ENCODE data around the gene IGSF3.
"Not testable (repeated sequence)": the region's sequence is repeated elsewhere in the genome, so short reads cannot be mapped to it uniquely, and the experiment has no call there.

The IGSF3 gene

GRCh38 chr1:116684575-116684974, 17.0 kb upstream of the IGSF3 start:
- DNase-seq, result no peak

DNA sequence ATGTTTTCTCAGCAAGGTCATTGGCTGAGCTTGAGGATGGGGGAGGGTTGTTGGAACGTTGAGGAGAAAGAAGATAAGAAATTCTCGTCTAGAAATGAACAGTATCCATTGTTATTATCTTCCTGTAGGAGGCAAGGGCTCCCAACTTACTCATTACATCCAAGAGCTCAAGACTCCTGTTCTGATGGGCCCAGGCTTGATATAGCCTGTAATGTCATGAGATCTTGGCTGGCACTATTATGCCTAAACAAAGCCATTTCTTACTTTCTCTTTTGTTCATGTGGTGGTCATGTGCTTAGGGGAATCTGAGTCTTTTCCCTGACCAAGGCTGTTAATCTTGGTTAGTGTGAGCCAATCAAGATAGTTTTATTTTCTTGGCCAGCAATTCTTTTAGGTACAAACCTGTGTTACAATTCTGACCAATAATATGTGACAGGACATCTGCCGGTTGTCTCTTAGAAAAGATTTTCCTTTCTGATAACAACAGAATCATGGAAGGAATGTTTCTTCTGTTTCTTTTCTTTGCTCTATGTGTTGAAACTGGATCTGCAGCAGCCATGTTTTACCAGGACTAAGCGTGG, 15.2 kb upstream of the IGSF3 start:
- no peak for DNase-seq

GRCh38 chr1:116681343-116681899, 13.9 kb upstream of the IGSF3 start:
- DNase-seq, result no peak

DNA sequence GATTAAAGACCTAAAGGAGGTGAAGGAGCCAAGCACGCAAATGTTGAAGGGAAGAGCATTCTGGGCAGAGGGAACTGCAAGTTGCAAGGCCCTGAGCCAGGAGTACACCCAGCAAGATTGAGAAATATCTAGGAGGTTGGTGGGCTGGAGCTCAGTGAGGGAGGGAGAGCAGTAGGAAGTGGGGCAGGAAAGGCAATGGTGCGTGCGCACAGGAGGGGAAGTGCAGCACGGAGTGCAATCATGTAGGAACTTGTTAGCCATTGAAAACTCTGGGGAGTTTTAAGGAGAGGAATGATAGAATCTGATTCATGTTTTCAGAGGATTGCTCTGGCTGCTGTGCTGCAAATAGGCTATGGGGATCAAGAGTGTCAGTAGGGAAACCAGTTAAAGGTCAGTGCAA, 13.2 kb upstream of the IGSF3 start:
- no peak for DNase-seq

GRCh38 chr1:116679828-116680628, 12.5 kb upstream of the IGSF3 start:
- DNase-seq, result no peak

DNA sequence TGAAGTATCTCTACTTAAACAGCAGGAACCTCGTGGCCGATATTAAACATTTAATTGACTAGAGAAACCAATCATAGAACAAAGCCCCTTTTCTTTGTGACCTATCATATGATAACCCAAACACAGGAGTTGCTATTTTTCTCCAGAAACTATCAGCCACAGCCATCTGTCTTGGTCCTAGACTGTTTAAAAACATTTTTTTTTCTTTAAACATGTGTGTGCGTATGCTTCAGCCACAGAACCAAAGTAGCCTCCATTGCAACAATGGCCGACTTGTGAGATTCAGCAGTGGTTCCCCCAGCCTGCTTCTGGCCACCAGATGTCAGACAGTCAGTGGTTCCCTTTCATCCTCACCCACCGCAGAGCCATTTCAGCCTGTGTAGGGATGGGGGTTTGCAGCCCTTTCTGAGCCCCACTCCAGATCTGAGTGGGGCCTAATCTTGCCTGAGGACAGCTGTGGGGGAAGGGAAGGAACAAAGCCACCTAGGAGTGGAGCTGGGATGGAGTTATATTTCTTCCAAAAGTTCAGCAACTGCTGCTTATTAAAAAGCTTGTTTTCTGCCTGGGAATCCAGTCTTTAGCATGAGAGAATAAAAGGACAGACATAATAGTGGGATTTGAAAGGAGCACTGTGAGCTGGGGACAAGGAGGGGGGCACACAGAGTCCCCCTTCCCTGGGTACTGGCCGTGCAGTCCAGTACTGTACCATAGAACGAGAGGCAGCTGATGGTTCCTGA, 11.7 kb upstream of the IGSF3 start:
- DNase-seq, result no peak

GRCh38 chr1:116678732-116679090, 11.2 kb upstream of the IGSF3 start:
- DNase-seq, result no peak

DNA sequence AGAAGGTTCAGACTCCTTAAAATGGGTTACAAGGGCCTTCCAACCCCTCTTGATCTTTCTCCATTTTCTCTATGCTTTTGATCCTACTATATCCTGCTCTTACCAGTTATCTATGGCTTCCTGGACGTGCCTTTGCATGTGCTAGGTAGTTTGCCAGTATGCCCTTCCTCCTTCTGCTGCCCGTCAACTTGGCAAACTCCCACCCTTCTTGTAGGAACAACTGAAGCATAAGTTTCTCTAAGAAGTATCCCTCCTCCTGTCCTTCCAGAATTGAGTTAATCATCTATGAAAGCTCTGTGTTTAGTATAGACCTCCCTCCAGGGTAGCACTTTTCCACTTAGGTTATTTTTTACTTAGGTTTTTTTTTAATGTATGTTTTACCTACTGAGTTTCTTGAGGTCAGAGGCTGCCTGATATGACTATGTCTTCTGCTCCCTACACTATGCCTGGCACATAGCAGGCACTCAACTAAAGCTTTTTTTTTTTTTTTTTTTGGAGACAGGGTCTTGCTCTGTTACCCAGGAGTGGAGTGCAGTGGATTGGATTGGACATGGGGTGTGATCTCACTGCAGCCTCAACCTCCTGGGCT, 10.0 kb upstream of the IGSF3 start:
- peak in 1 of 2 experiments; percentile 32 for DNase-seq

DNA sequence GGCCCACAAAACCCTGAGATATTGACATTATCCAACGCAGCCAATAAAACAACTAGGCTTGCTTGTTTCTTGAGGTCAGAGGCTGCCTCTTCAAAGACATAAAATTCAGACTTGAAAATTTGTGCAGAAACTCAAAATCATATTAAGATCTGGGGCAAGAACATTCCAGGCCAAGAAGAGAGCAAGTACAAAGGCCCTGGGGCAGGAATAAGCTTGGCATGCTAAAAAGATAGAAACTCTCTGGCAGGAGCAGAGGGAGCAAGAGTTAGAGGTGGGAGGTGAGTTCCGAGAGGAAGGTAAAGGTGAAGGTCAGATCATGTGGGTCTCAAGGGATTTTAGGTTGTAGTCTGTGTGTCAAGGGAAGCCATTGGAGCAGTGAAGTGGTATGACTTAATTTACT, 8.8 kb upstream of the IGSF3 start:
- DNase-seq, result no peak

- no peak for DNase-seq
These were observed 7.2 kb upstream of the IGSF3 start for GRCh38 chr1:116674751-116675150.

DNA sequence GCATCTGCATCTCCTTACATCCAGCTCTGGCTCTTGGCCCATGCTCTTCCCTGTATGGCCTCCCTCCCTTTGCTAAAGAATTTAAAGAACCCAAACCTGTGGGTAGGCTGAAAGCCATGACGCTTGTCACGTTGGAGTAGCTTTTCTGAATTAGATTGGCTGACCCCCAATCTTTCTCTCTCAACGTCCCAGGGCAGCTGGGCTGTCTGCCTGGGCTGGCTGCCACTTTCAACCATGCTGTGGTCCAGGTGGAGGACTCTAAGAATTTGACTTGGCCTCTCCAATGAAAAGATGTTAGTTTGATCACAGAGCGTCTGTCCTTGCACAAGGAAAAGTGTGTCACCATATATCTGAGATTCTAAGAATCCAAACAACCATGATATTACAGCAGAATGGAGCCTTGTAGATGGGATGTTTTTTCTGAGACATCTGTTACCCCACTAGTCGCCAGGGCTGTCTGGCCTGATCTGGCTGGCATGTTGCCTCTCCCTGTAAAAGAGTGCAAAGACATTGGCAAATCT, 6.5 kb upstream of the IGSF3 start:
- peak; percentile 98 to 99 for DNase-seq

GRCh38 chr1:116671912-116672311, 4.4 kb upstream of the IGSF3 start:
- DNase-seq, result peak; percentile 76 to 93

DNA sequence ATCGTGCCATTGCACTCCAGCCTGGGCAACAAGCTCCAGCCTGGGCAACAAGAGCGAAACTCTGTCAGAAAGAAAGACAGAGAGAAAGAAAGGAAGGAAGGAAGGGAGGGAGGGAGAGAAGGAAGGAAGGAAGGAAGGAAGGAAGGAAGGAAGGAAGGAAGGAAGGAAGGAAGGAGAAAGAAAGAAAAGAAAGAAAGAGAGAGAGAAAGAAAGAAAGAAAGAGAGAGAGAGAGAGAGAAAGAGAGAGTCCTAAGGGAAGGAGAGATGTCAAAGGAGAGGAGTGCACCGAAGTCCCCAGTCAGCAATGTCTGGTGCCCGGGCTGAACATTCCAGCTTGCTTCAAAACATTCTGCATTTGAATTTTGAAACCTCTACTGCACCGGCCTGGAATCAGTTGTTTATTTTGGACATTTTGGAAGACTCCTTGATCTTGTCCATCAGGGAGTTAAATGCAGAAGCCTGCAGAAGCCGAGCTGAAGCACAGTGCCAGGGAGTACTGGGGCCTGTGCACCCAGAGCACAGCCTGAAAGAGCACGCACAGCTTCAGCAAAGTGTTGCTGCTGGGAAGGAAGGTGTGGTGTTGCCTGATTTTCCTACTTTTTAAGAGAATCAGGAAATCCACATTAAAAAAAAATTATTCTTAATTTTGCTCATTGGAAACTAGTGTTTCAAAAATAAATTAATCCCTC, 3.7 kb upstream of the IGSF3 start:
- no peak for DNase-seq

- no peak for DNase-seq
These were observed 744 bp upstream of the IGSF3 start for GRCh38 chr1:116668277-116668676.

DNA sequence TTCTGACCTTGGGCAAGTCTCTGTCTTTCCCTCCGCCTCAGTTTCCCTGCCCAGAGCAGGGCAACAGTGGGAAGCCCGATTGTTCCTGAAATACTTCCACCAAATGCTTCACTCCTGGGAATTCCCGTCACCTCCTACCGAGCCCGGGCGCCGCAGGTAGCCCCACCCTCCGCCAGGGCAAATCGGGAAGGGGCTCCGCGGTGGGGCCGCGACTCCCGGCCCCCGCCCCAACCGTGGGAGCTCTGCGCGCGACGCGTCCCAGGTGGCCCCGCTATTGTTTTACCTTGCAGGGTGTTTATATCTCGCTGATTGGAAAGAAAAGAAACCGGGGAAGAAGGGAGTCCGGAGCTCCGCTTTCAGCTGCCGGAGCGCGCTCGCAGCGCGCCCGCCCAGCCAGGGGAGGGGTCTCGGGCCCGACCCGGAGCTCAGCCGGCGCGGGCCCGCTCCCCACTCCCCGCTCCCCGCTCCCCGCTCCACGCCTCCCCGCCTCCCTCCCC, 407 bp downstream of the IGSF3 start:
- DNase-seq, result no peak

GRCh38 chr1:116666187-116667077, 1.1 kb downstream of the IGSF3 start:
- DNase-seq, result no peak

DNA sequence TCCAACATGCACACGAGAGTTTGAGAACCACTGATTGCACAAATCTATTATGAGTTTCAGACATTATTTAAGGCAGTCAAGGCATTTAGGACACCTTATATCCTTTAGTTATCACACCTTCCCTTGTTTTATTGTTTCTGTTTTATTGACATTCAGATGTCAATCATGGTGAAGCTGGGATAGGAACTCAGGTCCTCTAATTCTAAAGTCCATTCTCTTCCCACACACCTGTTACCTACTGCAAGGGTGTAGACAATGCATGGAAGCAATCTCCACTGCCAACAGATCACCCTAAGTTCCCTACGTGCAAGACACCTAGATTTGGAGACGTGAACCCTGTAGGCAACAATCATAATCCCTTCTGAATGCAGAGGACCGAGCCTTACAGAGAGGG, 2.6 kb downstream of the IGSF3 start:
- no peak for DNase-seq

DNA sequence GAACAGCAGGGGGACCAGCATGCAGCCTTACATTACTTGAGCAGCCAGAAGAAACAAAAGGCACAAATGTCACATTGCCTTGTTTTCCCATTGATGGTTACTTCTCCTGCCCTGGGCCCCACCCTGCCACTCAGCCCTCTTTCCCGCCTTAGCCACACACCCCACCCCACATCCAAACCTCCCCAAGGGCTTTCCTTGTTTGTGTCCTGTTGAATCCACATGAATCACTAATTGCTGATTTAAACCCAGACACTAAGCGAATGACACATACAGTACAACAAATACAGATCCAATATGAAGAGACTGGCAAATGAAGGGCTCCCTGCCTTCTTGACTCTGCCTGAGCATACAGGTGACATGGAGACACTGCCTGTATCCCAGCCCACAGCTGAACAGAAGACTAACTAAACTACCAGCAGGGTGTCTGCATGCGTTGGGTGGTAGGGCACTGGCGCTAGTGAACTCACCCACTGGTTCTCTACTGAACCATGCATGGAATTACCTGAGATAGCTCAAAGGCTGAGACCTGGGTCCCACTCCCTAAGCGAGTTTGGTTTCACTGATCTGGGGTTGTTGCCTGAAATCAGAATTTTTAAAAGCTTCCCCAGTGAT, 3.1 kb downstream of the IGSF3 start:
- no peak for DNase-seq

- DNase-seq, result no peak
These were observed 3.7 kb downstream of the IGSF3 start for GRCh38 chr1:116663821-116664220.

DNA sequence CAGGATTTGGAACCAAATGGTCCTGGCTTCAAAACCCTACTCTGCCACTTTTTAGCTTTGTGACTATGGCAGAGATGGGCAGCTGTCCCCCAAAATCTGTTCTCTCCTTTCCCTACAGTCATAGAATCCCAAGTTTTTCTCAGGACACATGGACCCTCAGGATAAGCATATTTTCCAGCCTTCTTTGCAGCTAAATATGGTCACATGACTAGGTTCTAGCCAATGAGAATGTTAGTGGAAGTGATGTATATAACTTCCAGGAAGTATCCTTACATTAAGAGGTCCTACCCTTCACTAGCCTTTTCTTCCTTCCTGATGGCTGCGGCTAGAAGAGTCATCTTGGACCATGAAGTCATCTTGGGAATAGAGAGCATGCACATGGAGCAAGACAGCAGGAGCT, 5.9 kb downstream of the IGSF3 start:
- no peak for DNase-seq

- not testable (repeated sequence) for DNase-seq
These were observed 8.9 kb downstream of the IGSF3 start for GRCh38 chr1:116658645-116659044.
